ENCODE measurements around the gene TCP11L2. TPM values are rescaled to one million over a fixed set of nuclear protein-coding genes. Genes with fewer than 3 reads are reported as not detected.

The TCP11L2 gene
- total and polyA plus RNA-seq, 2 of the 13 experiments (the other 11 are each of a cell fraction or from before 2014, with no cell fraction given), result 4.6 to 24.1 TPM

GRCh38 chr12:106328735-106329134 is 26.2 kb downstream of the TCP11L2 start (continued):
- TF ChIP-seq ETS1 (CRISPR knock-in tag; IDR thresholded peaks at IDR 0.05), result no peak
- TF ChIP-seq ATAD3A (CRISPR knock-in tag; IDR thresholded peaks at IDR 0.05), result no peak
- TF ChIP-seq SNAPC2 (CRISPR knock-in tag; IDR thresholded peaks at IDR 0.05), result no peak
- TF ChIP-seq, protein P1, sequence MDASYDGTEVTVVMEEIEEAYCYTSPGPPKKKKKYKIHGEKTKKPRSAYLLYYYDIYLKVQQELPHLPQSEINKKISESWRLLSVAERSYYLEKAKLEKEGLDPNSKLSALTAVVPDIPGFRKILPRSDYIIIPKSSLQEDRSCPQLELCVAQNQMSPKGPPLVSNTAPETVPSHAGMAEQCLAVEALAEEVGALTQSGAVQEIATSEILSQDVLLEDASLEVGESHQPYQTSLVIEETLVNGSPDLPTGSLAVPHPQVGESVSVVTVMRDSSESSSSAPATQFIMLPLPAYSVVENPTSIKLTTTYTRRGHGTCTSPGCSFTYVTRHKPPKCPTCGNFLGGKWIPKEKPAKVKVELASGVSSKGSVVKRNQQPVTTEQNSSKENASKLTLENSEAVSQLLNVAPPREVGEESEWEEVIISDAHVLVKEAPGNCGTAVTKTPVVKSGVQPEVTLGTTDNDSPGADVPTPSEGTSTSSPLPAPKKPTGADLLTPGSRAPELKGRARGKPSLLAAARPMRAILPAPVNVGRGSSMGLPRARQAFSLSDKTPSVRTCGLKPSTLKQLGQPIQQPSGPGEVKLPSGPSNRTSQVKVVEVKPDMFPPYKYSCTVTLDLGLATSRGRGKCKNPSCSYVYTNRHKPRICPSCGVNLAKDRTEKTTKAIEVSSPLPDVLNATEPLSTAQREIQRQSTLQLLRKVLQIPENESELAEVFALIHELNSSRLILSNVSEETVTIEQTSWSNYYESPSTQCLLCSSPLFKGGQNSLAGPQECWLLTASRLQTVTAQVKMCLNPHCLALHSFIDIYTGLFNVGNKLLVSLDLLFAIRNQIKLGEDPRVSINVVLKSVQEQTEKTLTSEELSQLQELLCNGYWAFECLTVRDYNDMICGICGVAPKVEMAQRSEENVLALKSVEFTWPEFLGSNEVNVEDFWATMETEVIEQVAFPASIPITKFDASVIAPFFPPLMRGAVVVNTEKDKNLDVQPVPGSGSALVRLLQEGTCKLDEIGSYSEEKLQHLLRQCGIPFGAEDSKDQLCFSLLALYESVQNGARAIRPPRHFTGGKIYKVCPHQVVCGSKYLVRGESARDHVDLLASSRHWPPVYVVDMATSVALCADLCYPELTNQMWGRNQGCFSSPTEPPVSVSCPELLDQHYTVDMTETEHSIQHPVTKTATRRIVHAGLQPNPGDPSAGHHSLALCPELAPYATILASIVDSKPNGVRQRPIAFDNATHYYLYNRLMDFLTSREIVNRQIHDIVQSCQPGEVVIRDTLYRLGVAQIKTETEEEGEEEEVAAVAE (CRISPR knock-in tag; IDR thresholded peaks at IDR 0.05; ENCODE audit: borderline replicate concordance), result no peak

DNA sequence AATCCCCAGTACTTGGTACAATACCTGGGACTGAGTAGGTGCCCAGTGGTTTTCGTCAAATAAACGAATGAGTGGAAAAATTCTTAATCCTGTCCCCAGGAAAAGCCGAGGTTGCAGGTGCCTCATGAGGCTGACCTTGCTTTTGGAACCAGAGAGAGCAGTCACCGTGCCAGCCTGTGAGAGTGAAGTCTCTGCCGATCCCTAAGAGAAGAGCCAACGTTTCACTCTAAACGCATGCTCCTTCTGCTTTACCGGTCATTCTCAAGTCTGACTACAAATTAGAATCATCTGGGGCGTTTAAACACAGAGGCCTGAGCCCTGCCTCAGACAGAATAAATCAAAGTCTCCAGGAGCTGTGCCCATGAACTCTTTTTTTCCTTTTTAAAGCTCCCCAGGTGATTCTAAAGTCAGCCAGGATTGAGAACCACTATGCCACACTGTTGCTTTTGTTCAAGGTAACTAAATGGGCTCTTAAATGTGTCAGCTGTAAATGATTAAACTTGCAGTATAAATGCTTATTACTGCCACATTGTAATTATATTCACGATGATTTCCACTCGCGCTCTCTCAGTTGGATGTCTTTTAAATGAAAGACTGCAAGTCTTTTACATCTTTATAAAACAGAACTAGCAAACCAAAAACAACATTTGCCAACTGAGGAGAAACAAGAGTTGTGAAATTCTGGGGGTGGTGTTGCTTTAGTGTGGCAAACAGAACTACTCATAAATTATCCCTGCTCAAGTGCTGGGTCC is 26.9 kb downstream of the TCP11L2 start:
- ATAC-seq (no peak), DNase-seq (ENCODE audit: low spot score) (no peak), FAIRE-seq (no peak)
- Histone ChIP-seq H4K20me1 (ENCODE audit: insufficient read depth, low read length) (no peaks in the 10 kb centered on the region), H2AFZ (ENCODE audit: low read length) (no peak overlapping the region), H3K4me2 (ENCODE audit: low read depth, low read length) (no peak overlapping the region), H3K79me2 (ENCODE audit: insufficient read depth, low read length) (no peaks in the 10 kb centered on the region), H3K4me1 (ENCODE audit: insufficient read depth, low read length) (no peaks in the 10 kb centered on the region), H3K9ac (ENCODE audit: insufficient read depth, low read depth, low read length) (no peak overlapping the region), H3K36me3 (replicated peaks in 1 of 2; ENCODE audit: control insufficient read depth in 1 of 2, insufficient read depth in 2 of 2, low read length in 2 of 2) (no peaks in the 10 kb centered on the region; a peak in 2 of 5 replicates), H3K9me3 (ENCODE audit: low read length) (no peaks in the 10 kb centered on the region), H3K27me3 (ENCODE audit: control insufficient read depth in 1 of 2, insufficient read depth in 2 of 2, low read length in 2 of 2) (no peaks in the 10 kb centered on the region), H3K4me3 (replicated peaks in 1 of 3; ENCODE audit: insufficient read depth in 1 of 3, low read depth in 2 of 3, low read length in 3 of 3) (no peak overlapping the region), H3K27ac (ENCODE audit: extremely low read length, insufficient read depth, low read length) (no peak overlapping the region)
- BruUV-seq (replicated peaks), result no TSS peak
- intact Hi-C loops (cut with micrococcal nuclease; ENCODE audit: unreplicated experiment) (no loop called here), in situ Hi-C loops (cut with HindIII; ENCODE audit: extremely low pct_ligation_motif_present, low pct_unique_long_range_greater_than_20kb) (no loop called here)
- 71% methylated on average over 12 of the region's 12 CpGs for WGBS (ENCODE audit: low lambda C conversion rate)
- ChIA-PET POLR2A (no interaction called here), CTCF (ENCODE audit: low intra/inter-chr PET ratio, low total read pairs) (no interaction called here)
- TF ChIP-seq, protein P2, sequence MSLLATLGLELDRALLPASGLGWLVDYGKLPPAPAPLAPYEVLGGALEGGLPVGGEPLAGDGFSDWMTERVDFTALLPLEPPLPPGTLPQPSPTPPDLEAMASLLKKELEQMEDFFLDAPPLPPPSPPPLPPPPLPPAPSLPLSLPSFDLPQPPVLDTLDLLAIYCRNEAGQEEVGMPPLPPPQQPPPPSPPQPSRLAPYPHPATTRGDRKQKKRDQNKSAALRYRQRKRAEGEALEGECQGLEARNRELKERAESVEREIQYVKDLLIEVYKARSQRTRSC (CRISPR knock-in tag; IDR thresholded peaks at IDR 0.05; ENCODE audit: low read depth), result no peak
- TF ChIP-seq RFX3 (CRISPR knock-in tag; IDR thresholded peaks at IDR 0.05), result no peak
- no peak for TF ChIP-seq HOXA9 (CRISPR knock-in tag; IDR thresholded peaks at IDR 0.05; ENCODE audit: borderline replicate concordance)
- no peak for TF ChIP-seq SALL1 (CRISPR knock-in tag; IDR thresholded peaks at IDR 0.05)
- no peak for TF ChIP-seq ZNF597 (CRISPR knock-in tag; IDR thresholded peaks at IDR 0.05)
- TF ChIP-seq SNRNP70 (IDR thresholded peaks at IDR 0.05; ENCODE audit: low read depth, low read length), result no peak
- TF ChIP-seq ZSCAN30 (CRISPR knock-in tag; IDR thresholded peaks at IDR 0.05), result no peak
- TF ChIP-seq, protein P3, sequence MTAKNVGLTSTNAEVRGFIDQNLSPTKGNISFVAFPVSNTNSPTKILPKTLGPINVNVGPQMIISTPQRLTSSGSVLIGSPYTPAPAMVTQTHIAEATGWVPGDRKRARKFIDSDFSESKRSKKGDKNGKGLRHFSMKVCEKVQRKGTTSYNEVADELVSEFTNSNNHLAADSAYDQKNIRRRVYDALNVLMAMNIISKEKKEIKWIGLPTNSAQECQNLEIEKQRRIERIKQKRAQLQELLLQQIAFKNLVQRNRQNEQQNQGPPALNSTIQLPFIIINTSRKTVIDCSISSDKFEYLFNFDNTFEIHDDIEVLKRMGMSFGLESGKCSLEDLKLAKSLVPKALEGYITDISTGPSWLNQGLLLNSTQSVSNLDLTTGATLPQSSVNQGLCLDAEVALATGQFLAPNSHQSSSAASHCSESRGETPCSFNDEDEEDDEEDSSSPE (CRISPR knock-in tag; IDR thresholded peaks at IDR 0.05), result no peak
- no peak for TF ChIP-seq SP1 (IDR thresholded peaks at IDR 0.05)
- TF ChIP-seq SP1 (CRISPR knock-in tag; IDR thresholded peaks at IDR 0.05), result no peak
- no peak for TF ChIP-seq ZNF160 (CRISPR knock-in tag; IDR thresholded peaks at IDR 0.05)
